Memory B cell (primary cell): ENCODE data around the gene TAF1C.

ENCODE experiments used
- ATAC-seq: fragments of 150-1000 bp; cut with Tn5 transposase; 2 replicates; pipeline ENCODE4 v1.10.0; 2021; ENCODE audit warnings: low read depth, mild to moderate bottlenecking, moderate library complexity
- DNase-seq, 2 donors: peaks; one replicate each; pipeline ENCODE4 v3.0.0; 2022; ENCODE audit warnings: low spot score in 2 of 2
- H3K27ac Mint-ChIP-seq: one replicate; pipeline ENCODE4 v1.8.0; 2022; ENCODE audit warnings: mild to moderate bottlenecking, moderate library complexity, mixed read lengths
- H3K27me3 Mint-ChIP-seq: one replicate; pipeline ENCODE4 v1.8.0; 2022; ENCODE audit warnings: mixed read lengths
- H3K36me3 Mint-ChIP-seq: one replicate; pipeline ENCODE4 v1.8.0; 2022; ENCODE audit warnings: mild to moderate bottlenecking, mixed read lengths
- H3K4me1 Mint-ChIP-seq: one replicate; pipeline ENCODE4 v1.8.0; 2022; ENCODE audit warnings: mixed read lengths
- H3K4me3 Mint-ChIP-seq: one replicate; pipeline ENCODE4 v1.8.0; 2022; ENCODE audit warnings: mild to moderate bottlenecking, moderate library complexity, mixed read lengths
- H3K9me3 Mint-ChIP-seq: one replicate; pipeline ENCODE4 v1.8.0; 2022; ENCODE audit warnings: mixed read lengths

The TAF1C gene

GRCh38 chr16:84199097-84199496, 12.2 kb upstream of the TAF1C start:
- Mint-ChIP-seq H3K4me1 (peaks cover 5% of the 10 kb centered on the region), H3K36me3 (no peaks in the 10 kb centered on the region), H3K27ac (no peak overlapping the region), H3K9me3 (no peaks in the 10 kb centered on the region), H3K27me3 (peaks cover 10% of the 10 kb centered on the region), H3K4me3 (no peak overlapping the region)
- ATAC-seq (no peak), DNase-seq (no peak)

- ATAC-seq, result no peak
- H3K27ac Mint-ChIP-seq, result no peak overlapping the region
- no peak overlapping the region for H3K4me3 Mint-ChIP-seq
- no peaks in the 10 kb centered on the region for H3K9me3 Mint-ChIP-seq
- no peaks in the 10 kb centered on the region for H3K36me3 Mint-ChIP-seq
- DNase-seq, result no peak
- H3K4me1 Mint-ChIP-seq, result peaks cover 7% of the 10 kb centered on the region
- H3K27me3 Mint-ChIP-seq, result peaks cover 10% of the 10 kb centered on the region
These were observed 11.5 kb upstream of the TAF1C start for GRCh38 chr16:84198401-84198800.

- H3K9me3 Mint-ChIP-seq, result no peaks in the 10 kb centered on the region
These were observed 10.7 kb upstream of the TAF1C start for GRCh38 chr16:84197466-84198128.

GRCh38 chr16:84196727-84197394, 10.0 kb upstream of the TAF1C start:
- DNase-seq (no peak), ATAC-seq (no peak)
- Mint-ChIP-seq H3K4me1 (peaks cover 7% of the 10 kb centered on the region), H3K4me3 (no peak overlapping the region), H3K27me3 (peaks cover 10% of the 10 kb centered on the region), H3K27ac (no peak overlapping the region), H3K9me3 (no peaks in the 10 kb centered on the region), H3K36me3 (no peaks in the 10 kb centered on the region)

More at GRCh38 chr16:84197466-84198128, 10.7 kb upstream of the TAF1C start:
- Mint-ChIP-seq H3K27me3 (peaks cover 10% of the 10 kb centered on the region), H3K27ac (no peak overlapping the region), H3K4me1 (peaks cover 7% of the 10 kb centered on the region), H3K36me3 (no peaks in the 10 kb centered on the region), H3K4me3 (no peak overlapping the region)
- DNase-seq, result no peak
- no peak for ATAC-seq

GRCh38 chr16:84196101-84196500, 9.2 kb upstream of the TAF1C start:
- Mint-ChIP-seq H3K36me3 (no peaks in the 10 kb centered on the region), H3K4me1 (peaks cover 7% of the 10 kb centered on the region), H3K27ac (no peak overlapping the region), H3K9me3 (no peaks in the 10 kb centered on the region), H3K4me3 (no peak overlapping the region), H3K27me3 (peaks cover 10% of the 10 kb centered on the region)
- no peak for ATAC-seq
- DNase-seq, result no peak

GRCh38 chr16:84195201-84196093, 8.6 kb upstream of the TAF1C start:
- no peaks in the 10 kb centered on the region for H3K36me3 Mint-ChIP-seq
- no peak overlapping the region for H3K27ac Mint-ChIP-seq
- peaks cover 10% of the 10 kb centered on the region for H3K27me3 Mint-ChIP-seq
- ATAC-seq (no peak), DNase-seq (no peak)
- H3K9me3 Mint-ChIP-seq, result no peaks in the 10 kb centered on the region
- H3K4me3 Mint-ChIP-seq, result no peak overlapping the region
- peaks cover 7% of the 10 kb centered on the region for H3K4me1 Mint-ChIP-seq

- Mint-ChIP-seq H3K9me3 (no peaks in the 10 kb centered on the region), H3K4me1 (peaks cover 7% of the 10 kb centered on the region), H3K27me3 (peaks cover 10% of the 10 kb centered on the region), H3K36me3 (no peaks in the 10 kb centered on the region), H3K27ac (peak overlapping the region; percentile 20), H3K4me3 (peak overlapping the region; percentile 68)
- ATAC-seq, result peak; percentile 70
- DNase-seq, result no peak
These were observed 7.8 kb upstream of the TAF1C start for GRCh38 chr16:84194470-84195200.

- Mint-ChIP-seq H3K4me1 (peaks cover 7% of the 10 kb centered on the region), H3K36me3 (no peaks in the 10 kb centered on the region), H3K27ac (peak overlapping the region; percentile 20), H3K27me3 (peaks cover 8% of the 10 kb centered on the region), H3K9me3 (no peaks in the 10 kb centered on the region), H3K4me3 (peak overlapping the region; percentile 68)
- no peak for ATAC-seq
- no peak for DNase-seq
These were observed 7.2 kb upstream of the TAF1C start for GRCh38 chr16:84194018-84194417.

- Mint-ChIP-seq H3K27ac (no peak overlapping the region), H3K9me3 (no peaks in the 10 kb centered on the region), H3K27me3 (peaks cover 7% of the 10 kb centered on the region), H3K4me1 (peaks cover 7% of the 10 kb centered on the region), H3K36me3 (no peaks in the 10 kb centered on the region), H3K4me3 (no peak overlapping the region)
- DNase-seq (no peak), ATAC-seq (no peak)
These were observed 6.6 kb upstream of the TAF1C start for GRCh38 chr16:84193480-84193879.

GRCh38 chr16:84191466-84191865, 4.6 kb upstream of the TAF1C start:
- Mint-ChIP-seq H3K36me3 (no peaks in the 10 kb centered on the region), H3K4me1 (peaks cover 10% of the 10 kb centered on the region), H3K27me3 (peaks cover 2% of the 10 kb centered on the region), H3K4me3 (no peak overlapping the region), H3K27ac (no peak overlapping the region), H3K9me3 (no peaks in the 10 kb centered on the region)
- ATAC-seq, result no peak
- no peak for DNase-seq

- Mint-ChIP-seq H3K9me3 (no peaks in the 10 kb centered on the region), H3K27me3 (no peaks in the 10 kb centered on the region), H3K4me3 (no peak within 1 kb of the TSS), H3K36me3 (no peaks in the 10 kb centered on the region), H3K4me1 (peaks cover 10% of the 10 kb centered on the region), H3K27ac (no peak within 1 kb of the TSS)
- no peak for ATAC-seq
- DNase-seq, result no peak
These were observed 4.0 kb upstream of the TAF1C start, which contains the start of gene ADAD2 for GRCh38 chr16:84190731-84191388. Gene ADAD2, plus strand, starts transcription at chr16:84191157. Its CDS starts 74 bp downstream, at chr16:84191231.

- H3K4me3 Mint-ChIP-seq, result peak overlapping the region; percentile 92
- ATAC-seq (no peak), DNase-seq (no peak)
- no peaks in the 10 kb centered on the region for H3K27me3 Mint-ChIP-seq
- peaks cover 13% of the 10 kb centered on the region for H3K4me1 Mint-ChIP-seq
- H3K27ac Mint-ChIP-seq, result no peak overlapping the region
- peaks cover 14% of the 10 kb centered on the region for H3K36me3 Mint-ChIP-seq
- H3K9me3 Mint-ChIP-seq, result no peaks in the 10 kb centered on the region
These were observed 2.1 kb downstream of the TAF1C start for GRCh38 chr16:84184775-84185174.

- DNase-seq (no peak), ATAC-seq (no peak)
- H3K9me3 Mint-ChIP-seq, result no peaks in the 10 kb centered on the region
- no peak overlapping the region for H3K4me3 Mint-ChIP-seq
- no peaks in the 10 kb centered on the region for H3K27me3 Mint-ChIP-seq
- H3K4me1 Mint-ChIP-seq, result peaks cover 13% of the 10 kb centered on the region
- H3K36me3 Mint-ChIP-seq, result peaks cover 14% of the 10 kb centered on the region
- no peak overlapping the region for H3K27ac Mint-ChIP-seq
These were observed 2.8 kb downstream of the TAF1C start for GRCh38 chr16:84183911-84184591.
